Suprapubic skin (tissue), 4 donors: ENCODE data around the gene TRHDE. TPM values are rescaled to one million over a fixed set of nuclear protein-coding genes. Genes with fewer than 3 reads are reported as not detected.

Source experiments
- DNase-seq, 2 donors: peaks; one replicate each; pipeline ENCODE4 v3.0.0-alpha.2; 2019; ENCODE audit warnings: low spot score in 2 of 2
- H3K27ac ChIP-seq: fragments of 200-600 bp; sonication (generic); one replicate; pipeline ENCODE4 v1.5.1; 2019
- H3K27me3 ChIP-seq: fragments of 200-600 bp; sonication (generic); one replicate; pipeline ENCODE4 v1.5.1; 2019
- H3K36me3 ChIP-seq: fragments of 200-600 bp; sonication (generic); one replicate; pipeline ENCODE4 v1.5.1; 2019
- H3K4me1 ChIP-seq: fragments of 200-600 bp; sonication (generic); one replicate; pipeline ENCODE4 v1.5.1; 2019
- H3K4me3 ChIP-seq: fragments of 200-600 bp; sonication (generic); one replicate; pipeline ENCODE4 v1.5.1; 2019; ENCODE audit warnings: mild to moderate bottlenecking
- H3K9me3 ChIP-seq: fragments of 200-600 bp; sonication (generic); one replicate; pipeline ENCODE4 v1.5.1; 2019
- CTCF ChIP-seq, 2 donors: fragments of 200-600 bp in 1 of 2; fragments of 450-650 bp in 1 of 2; sonication (generic) in 1 of 2; IDR thresholded peaks; one replicate each; pipeline ENCODE4 v1.5.1; 2016 to 2019; ENCODE audit warnings: antibody characterized with exemption in 2 of 2, mild to moderate bottlenecking in 1 of 2, moderate library complexity in 1 of 2
- EP300 ChIP-seq: sonication (generic); formaldehyde crosslinking; IDR thresholded peaks from one replicate; pipeline ENCODE4 v1.6.1; 2017; ENCODE audit warnings: antibody characterized with exemption
- POLR2A ChIP-seq, 2 donors: fragments of 450-650 bp; IDR thresholded peaks; one replicate each; pipeline ENCODE4 v1.6.1; 2017; ENCODE audit warnings: antibody characterized with exemption in 2 of 2, mild to moderate bottlenecking in 2 of 2, moderate library complexity in 2 of 2
- POLR2AphosphoS5 ChIP-seq, 3 donors: sonication (generic); formaldehyde crosslinking; IDR thresholded peaks; one replicate each; pipeline ENCODE4 v1.6.1; 2017; ENCODE audit warnings: antibody characterized with exemption in 3 of 3
- WGBS: methylation state at CpG from one replicate; pipeline ENCODE4 v1.1.5; 2018; 5-methylcytosine and 5-hydroxymethylcytosine counted together
- total RNA-seq, 4 donors: library from RNA; depleted of rRNA; stranded (reverse); fragments of >200 nt; gene quantifications; one replicate each; pipeline ENCODE4 v1.1.0, GENCODE V29; 2016

TRHDE gene
- total RNA-seq, 4 donors from 2014 or later, result 0.49 to 1.2 (median 0.98) TPM

- no peak for TF ChIP-seq EP300
- no peak for TF ChIP-seq POLR2A (IDR thresholded peaks at IDR 0.05)
- no peak for TF ChIP-seq POLR2AphosphoS5 (IDR thresholded peaks at IDR 0.05)
- TF ChIP-seq CTCF (IDR thresholded peaks at IDR 0.05), result no peak
- Histone ChIP-seq H3K27me3 (no peaks in the 10 kb centered on the region), H3K4me1 (no peaks in the 10 kb centered on the region), H3K9me3 (no peaks in the 10 kb centered on the region), H3K36me3 (no peaks in the 10 kb centered on the region), H3K27ac (no peak overlapping the region), H3K4me3 (no peak overlapping the region)
- DNase-seq, result no peak
- WGBS, result 94% methylated on average over 1 of the region's 1 CpG
Observed at GRCh38 chr12:72285861-72286260, 13.7 kb downstream of the TRHDE start.

- H3K27me3 ChIP-seq, result no peaks in the 10 kb centered on the region
- H3K9me3 ChIP-seq, result no peaks in the 10 kb centered on the region
- H3K4me3 ChIP-seq, result no peak overlapping the region
- no peaks in the 10 kb centered on the region for H3K4me1 ChIP-seq
- H3K36me3 ChIP-seq, result no peaks in the 10 kb centered on the region
- no peak for TF ChIP-seq POLR2A (IDR thresholded peaks at IDR 0.05)
- WGBS, result 67% methylated on average over 3 of the region's 3 CpGs
- H3K27ac ChIP-seq, result no peak overlapping the region
- DNase-seq, result no peak
Observed at GRCh38 chr12:72286526-72286925, 14.4 kb downstream of the TRHDE start.

GRCh38 chr12:72288436-72288835 lies 16.3 kb downstream of the TRHDE start:
- H3K27ac ChIP-seq, result no peak overlapping the region
- no peaks in the 10 kb centered on the region for H3K9me3 ChIP-seq
- DNase-seq, result no peak
- 88% methylated on average over 3 of the region's 3 CpGs for WGBS
- no peak overlapping the region for H3K4me3 ChIP-seq
- no peaks in the 10 kb centered on the region for H3K27me3 ChIP-seq
- no peaks in the 10 kb centered on the region for H3K4me1 ChIP-seq
- TF ChIP-seq POLR2AphosphoS5 (IDR thresholded peaks at IDR 0.05), result no peak
- no peak for TF ChIP-seq POLR2A (IDR thresholded peaks at IDR 0.05)
- TF ChIP-seq EP300, result no peak
- TF ChIP-seq CTCF (IDR thresholded peaks at IDR 0.05), result no peak
- H3K36me3 ChIP-seq, result no peaks in the 10 kb centered on the region

GRCh38 chr12:72288911-72289310 lies 16.7 kb downstream of the TRHDE start:
- Histone ChIP-seq H3K4me3 (no peak overlapping the region), H3K9me3 (no peaks in the 10 kb centered on the region), H3K36me3 (no peaks in the 10 kb centered on the region), H3K27ac (no peak overlapping the region), H3K4me1 (no peaks in the 10 kb centered on the region), H3K27me3 (no peaks in the 10 kb centered on the region)
- TF ChIP-seq POLR2AphosphoS5 (IDR thresholded peaks at IDR 0.05) (no peak), POLR2A (IDR thresholded peaks at IDR 0.05) (no peak), CTCF (IDR thresholded peaks at IDR 0.05) (no peak), EP300 (no peak)
- DNase-seq, result no peak
- 66% methylated on average over 2 of the region's 2 CpGs for WGBS

GRCh38 chr12:72289633-72290032 lies 17.5 kb downstream of the TRHDE start:
- no peaks in the 10 kb centered on the region for H3K36me3 ChIP-seq
- no peak for DNase-seq

More at GRCh38 chr12:72289633-72290032, 17.5 kb downstream of the TRHDE start:
- Histone ChIP-seq H3K27ac (no peak overlapping the region), H3K4me3 (no peak overlapping the region), H3K27me3 (no peaks in the 10 kb centered on the region), H3K4me1 (no peaks in the 10 kb centered on the region), H3K9me3 (no peaks in the 10 kb centered on the region)
- WGBS, result 93% methylated on average over 2 of the region's 2 CpGs
- TF ChIP-seq EP300 (no peak), CTCF (IDR thresholded peaks at IDR 0.05) (no peak), POLR2AphosphoS5 (IDR thresholded peaks at IDR 0.05) (no peak), POLR2A (IDR thresholded peaks at IDR 0.05) (no peak)
